ENCODE results near the gene STN1. TPM values are rescaled to one million over a fixed set of nuclear protein-coding genes. Genes with fewer than 3 reads are reported as not detected.
A peak's percentile ranks its signal among the peaks of the same experiment; 100 is the strongest.

STN1 gene
- total and polyA plus RNA-seq, 10 of the 15 experiments (the other 5 are each of a cell fraction or from before 2014, with no cell fraction given), result 22.2 to 31.8 (median 28.5) TPM

DNA sequence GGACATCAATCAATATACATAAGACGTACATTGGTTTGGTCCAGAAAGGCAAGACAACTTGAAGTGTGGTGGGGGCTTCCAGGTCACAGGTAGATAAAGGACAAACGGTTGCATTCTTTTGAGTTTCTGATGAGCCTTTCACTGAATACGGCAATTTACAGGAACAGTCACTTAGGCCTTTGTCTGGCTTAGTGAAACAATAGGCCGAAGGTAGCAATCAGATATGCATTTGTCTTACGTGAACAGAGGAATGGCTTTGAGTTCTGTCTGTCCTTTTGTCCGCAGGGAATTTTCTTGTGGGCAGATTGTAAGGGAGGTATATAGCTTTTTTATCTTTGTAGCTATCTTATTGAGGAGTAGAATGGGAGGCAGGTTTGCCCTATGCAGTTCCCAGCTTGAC, 10.8 kb upstream of the STN1 start (continued):
- TF ChIP-seq CREM (IDR thresholded peaks at IDR 0.05; ENCODE audit: low read depth) (no peak), RUNX3 (IDR thresholded peaks at IDR 0.05; ENCODE audit: low read length) (no peak), ESRRA (IDR thresholded peaks at IDR 0.05; ENCODE audit: low read length) (no peak), IRF4 (IDR thresholded peaks at IDR 0.05; ENCODE audit: low read depth, low read length) (no peak), IKZF1 (conservative IDR thresholded peaks at IDR 0.05) (no peak), SRF (IDR thresholded peaks at IDR 0.05; ENCODE audit: low read depth in 2 of 2, low read length in 2 of 2) (no peak)

DNA sequence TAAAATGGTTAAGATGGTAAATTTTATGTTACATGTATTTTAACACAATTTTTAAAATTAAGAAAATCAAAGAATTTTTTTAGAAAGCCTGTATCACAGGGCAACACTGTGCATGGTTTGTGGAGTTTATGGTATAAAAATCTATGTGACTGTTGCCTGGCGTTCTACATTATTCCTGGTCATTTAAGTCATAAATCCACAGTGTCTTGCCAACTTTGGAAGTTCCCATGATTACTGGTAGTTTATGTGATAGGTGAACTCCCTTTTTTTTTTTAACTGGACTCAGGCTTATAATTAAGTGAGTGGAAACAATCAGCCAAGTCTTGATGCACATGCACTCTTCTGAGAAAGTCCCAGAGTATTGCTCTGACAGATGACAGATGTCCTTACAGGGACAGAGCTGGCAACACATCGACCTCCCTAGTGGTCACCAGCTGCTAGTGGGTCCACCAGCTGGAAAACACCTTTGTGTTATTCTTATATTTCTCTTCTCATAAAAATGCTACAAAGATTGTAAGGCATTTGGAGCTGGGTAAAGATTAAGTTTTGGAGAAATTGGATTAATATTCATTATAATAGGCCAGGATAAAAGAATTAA, 8.8 kb upstream of the STN1 start:
- TF ChIP-seq SMARCA5 (IDR thresholded peaks at IDR 0.05), result no peak
- TF ChIP-seq, protein P1, sequence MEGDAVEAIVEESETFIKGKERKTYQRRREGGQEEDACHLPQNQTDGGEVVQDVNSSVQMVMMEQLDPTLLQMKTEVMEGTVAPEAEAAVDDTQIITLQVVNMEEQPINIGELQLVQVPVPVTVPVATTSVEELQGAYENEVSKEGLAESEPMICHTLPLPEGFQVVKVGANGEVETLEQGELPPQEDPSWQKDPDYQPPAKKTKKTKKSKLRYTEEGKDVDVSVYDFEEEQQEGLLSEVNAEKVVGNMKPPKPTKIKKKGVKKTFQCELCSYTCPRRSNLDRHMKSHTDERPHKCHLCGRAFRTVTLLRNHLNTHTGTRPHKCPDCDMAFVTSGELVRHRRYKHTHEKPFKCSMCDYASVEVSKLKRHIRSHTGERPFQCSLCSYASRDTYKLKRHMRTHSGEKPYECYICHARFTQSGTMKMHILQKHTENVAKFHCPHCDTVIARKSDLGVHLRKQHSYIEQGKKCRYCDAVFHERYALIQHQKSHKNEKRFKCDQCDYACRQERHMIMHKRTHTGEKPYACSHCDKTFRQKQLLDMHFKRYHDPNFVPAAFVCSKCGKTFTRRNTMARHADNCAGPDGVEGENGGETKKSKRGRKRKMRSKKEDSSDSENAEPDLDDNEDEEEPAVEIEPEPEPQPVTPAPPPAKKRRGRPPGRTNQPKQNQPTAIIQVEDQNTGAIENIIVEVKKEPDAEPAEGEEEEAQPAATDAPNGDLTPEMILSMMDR (IDR thresholded peaks at IDR 0.05 in 2 of 3, conservative IDR thresholded peaks at IDR 0.05 in 1 of 3; ENCODE audit: control insufficient read depth in 2 of 3, extremely low read depth in 1 of 3, insufficient read depth in 1 of 3, low read depth in 3 of 3, low read length in 3 of 3), result 0 out of 6 replicates have a peak, but pooled peaks of 1 of the 3 experiments have one; percentile 12
- TF ChIP-seq, protein P2, sequence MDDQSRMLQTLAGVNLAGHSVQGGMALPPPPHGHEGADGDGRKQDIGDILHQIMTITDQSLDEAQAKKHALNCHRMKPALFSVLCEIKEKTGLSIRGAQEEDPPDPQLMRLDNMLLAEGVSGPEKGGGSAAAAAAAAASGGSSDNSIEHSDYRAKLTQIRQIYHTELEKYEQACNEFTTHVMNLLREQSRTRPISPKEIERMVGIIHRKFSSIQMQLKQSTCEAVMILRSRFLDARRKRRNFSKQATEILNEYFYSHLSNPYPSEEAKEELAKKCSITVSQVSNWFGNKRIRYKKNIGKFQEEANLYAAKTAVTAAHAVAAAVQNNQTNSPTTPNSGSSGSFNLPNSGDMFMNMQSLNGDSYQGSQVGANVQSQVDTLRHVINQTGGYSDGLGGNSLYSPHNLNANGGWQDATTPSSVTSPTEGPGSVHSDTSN (IDR thresholded peaks at IDR 0.05; ENCODE audit: insufficient replicate concordance, low read depth, low read length), result peak; percentile 40
- TF ChIP-seq SREBF2 (IDR thresholded peaks at IDR 0.05; ENCODE audit: low read length), result no peak
- TF ChIP-seq ZBED1 (IDR thresholded peaks at IDR 0.05; ENCODE audit: borderline replicate concordance), result no peak
- H3K36me3 ChIP-seq (ENCODE audit: control insufficient read depth in 2 of 2, insufficient read depth in 2 of 2, low read length in 1 of 2), result no peaks in the 10 kb centered on the region
- ATAC-seq (peak; percentile 85), FAIRE-seq (no peak), DNase-seq (ENCODE audit: low read depth, low spot score) (no peak)
- no peak overlapping the region for H2AFZ ChIP-seq (ENCODE audit: control insufficient read depth, low read depth, low read length)
- H3K4me3 ChIP-seq, result no peak overlapping the region
- no peaks in the 10 kb centered on the region for H3K79me2 ChIP-seq (ENCODE audit: control insufficient read depth, insufficient read depth, low read length)
- in situ Hi-C loops (cut with MboI), result no loop called here
- H3K27ac ChIP-seq (ENCODE audit: control insufficient read depth, insufficient read depth), result no peak overlapping the region
- 48% methylated on average over 2 of the region's 2 CpGs for WGBS (ENCODE audit: insufficient coverage, insufficient replicate concordance, low lambda C conversion rate, missing lambda C conversion rate)
- H3K9me3 ChIP-seq (replicated peaks; ENCODE audit: control insufficient read depth, insufficient read depth, low read length), result no peaks in the 10 kb centered on the region
- BruUV-seq (replicated peaks), result no TSS peak
- ChIA-PET POLR2A (interaction anchor here (1.0 to 2.1 kb wide), 2 partner anchors 13 to 182 kb away, joined by 3 to 6 read pairs; no protein-coding TSS in a partner anchor), RAD21 (ENCODE audit: unreplicated experiment) (no interaction called here), SMC1A (ENCODE audit: uncharacterized antibody, unreplicated experiment) (interaction anchor here (1.0 to 2.7 kb wide), 3 partner anchors 8 to 39 kb away, joined by 3 to 7 read pairs (median 3); no protein-coding TSS in a partner anchor), CTCF (interaction anchor here (0.6 kb wide), 2 partner anchors 359 to 561 kb away, joined by 3 read pairs; no protein-coding TSS in a partner anchor)
- H3K9ac ChIP-seq (ENCODE audit: control insufficient read depth, insufficient read depth, low read length), result no peak overlapping the region
- H4K20me1 ChIP-seq (ENCODE audit: control insufficient read depth, insufficient read depth), result no peaks in the 10 kb centered on the region
- intact Hi-C loops (cut with micrococcal nuclease; ENCODE audit: unreplicated experiment), result no loop called here
- peaks cover 2% of the 10 kb centered on the region; the same call in 1 of the 2 replicates for H3K4me1 ChIP-seq (ENCODE audit: control insufficient read depth, insufficient read depth, low read length)
- H3K4me2 ChIP-seq (ENCODE audit: control insufficient read depth, insufficient read depth), result no peak overlapping the region
- H3K27me3 ChIP-seq (replicated peaks in 1 of 2; ENCODE audit: control insufficient read depth in 2 of 2, insufficient read depth in 2 of 2, low read length in 1 of 2), result no peaks in the 10 kb centered on the region

All from GM12878 (cell line).